Ovary (tissue), 3 donors: Measurements from ENCODE around the gene CCNQ.

Experiments used
- EP300 ChIP-seq: sonication (generic); formaldehyde crosslinking; IDR thresholded peaks from one replicate; pipeline ENCODE4 v1.6.1; 2017; ENCODE audit warnings: antibody characterized with exemption
- POLR2A ChIP-seq: fragments of 450-650 bp; IDR thresholded peaks from one replicate; pipeline ENCODE4 v1.6.1; 2017; ENCODE audit warnings: antibody characterized with exemption, mild to moderate bottlenecking, moderate library complexity
- TF ChIP-seq, protein P1 (sequence below), 3 donors: fragments of 450-650 bp in 2 of 3; fragments of 200-600 bp in 1 of 3; IDR thresholded peaks; one replicate each; pipeline versions ENCODE4 v1.5.1 to v1.8.0; 2016 to 2022; ENCODE audit warnings: antibody characterized with exemption in 3 of 3, mild to moderate bottlenecking in 1 of 3
- donor health status: DM: no; HTN: no; CAD: no.

DNA sequence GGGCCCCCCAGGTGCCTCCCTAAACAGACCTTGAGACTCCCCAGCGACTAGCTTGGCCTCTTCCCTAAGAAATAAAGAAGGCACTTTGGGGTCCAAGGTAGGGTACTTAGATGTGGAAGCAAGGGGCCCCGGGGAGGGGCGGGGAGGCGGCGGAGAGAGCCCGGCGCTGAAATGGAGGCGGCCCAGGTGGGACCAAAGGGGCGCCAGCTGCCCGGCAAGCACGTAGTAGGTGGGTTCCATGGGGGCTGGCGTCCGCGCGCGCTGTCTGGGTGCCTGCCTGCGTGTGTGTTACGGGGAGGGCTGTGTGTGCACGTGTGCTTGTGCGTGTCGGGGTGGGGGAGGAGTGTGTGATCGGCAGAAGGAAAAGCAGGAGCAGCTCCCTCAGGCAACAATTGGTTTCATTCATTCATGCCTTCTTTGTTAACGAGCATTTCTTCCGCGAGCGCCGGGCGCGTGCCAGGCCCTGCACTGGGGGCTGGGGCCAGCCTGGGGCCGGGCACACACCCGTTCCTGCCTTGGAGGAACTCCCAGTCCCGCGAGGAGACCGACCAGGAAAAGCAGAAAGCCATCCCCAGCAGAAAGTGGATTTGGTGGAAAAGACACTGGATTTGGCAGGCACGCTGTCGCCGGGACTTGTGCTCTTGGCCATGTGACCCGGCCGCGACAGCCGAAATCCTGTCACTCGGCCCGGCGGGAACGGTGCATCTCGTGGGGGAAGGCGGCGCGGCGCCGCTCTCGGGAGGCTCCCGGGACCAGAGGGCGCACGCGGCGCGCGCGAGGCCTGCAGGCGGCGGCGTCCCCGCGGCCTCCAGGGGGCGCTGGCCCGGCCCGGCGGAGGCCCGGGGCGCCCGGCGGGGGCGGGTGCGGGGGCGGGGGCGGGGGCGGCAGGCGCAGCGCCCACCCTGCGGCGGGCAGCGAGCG is 44.8 kb upstream of the CCNQ start:
- TF ChIP-seq, protein P1, sequence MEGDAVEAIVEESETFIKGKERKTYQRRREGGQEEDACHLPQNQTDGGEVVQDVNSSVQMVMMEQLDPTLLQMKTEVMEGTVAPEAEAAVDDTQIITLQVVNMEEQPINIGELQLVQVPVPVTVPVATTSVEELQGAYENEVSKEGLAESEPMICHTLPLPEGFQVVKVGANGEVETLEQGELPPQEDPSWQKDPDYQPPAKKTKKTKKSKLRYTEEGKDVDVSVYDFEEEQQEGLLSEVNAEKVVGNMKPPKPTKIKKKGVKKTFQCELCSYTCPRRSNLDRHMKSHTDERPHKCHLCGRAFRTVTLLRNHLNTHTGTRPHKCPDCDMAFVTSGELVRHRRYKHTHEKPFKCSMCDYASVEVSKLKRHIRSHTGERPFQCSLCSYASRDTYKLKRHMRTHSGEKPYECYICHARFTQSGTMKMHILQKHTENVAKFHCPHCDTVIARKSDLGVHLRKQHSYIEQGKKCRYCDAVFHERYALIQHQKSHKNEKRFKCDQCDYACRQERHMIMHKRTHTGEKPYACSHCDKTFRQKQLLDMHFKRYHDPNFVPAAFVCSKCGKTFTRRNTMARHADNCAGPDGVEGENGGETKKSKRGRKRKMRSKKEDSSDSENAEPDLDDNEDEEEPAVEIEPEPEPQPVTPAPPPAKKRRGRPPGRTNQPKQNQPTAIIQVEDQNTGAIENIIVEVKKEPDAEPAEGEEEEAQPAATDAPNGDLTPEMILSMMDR (IDR thresholded peaks at IDR 0.05): no peak
- TF ChIP-seq POLR2A: no peak
- no peak for TF ChIP-seq EP300
